Measurements from ENCODE around the gene MZT2B. TPM values are rescaled to one million over a fixed set of nuclear protein-coding genes. Genes with fewer than 3 reads are reported as not detected.
A peak's percentile ranks its signal among the peaks of the same experiment; 100 is the strongest.
"Not testable (repeated sequence)": the region's sequence is repeated elsewhere in the genome, so short reads cannot be mapped to it uniquely, and the experiment has no call there.

The MZT2B gene
- polyA plus RNA-seq, 1 donor, result 166 TPM

GRCh38 chr2:130174866-130175265 lies 7.2 kb upstream of the MZT2B start:
- not testable (repeated sequence) for DNase-seq; H3K4me1 ChIP-seq (ENCODE audit: control insufficient read depth, insufficient read depth, low read length); H3K27ac ChIP-seq (ENCODE audit: low read length); H3K9me3 ChIP-seq (ENCODE audit: control insufficient read depth, low read depth, low read length); H3K4me3 ChIP-seq (ENCODE audit: low read length); H3K27me3 ChIP-seq (ENCODE audit: control insufficient read depth, insufficient read depth, low read length)
- 80% methylated on average over 1 of the region's 5 CpGs for WGBS (ENCODE audit: insufficient coverage, low lambda C conversion rate)
- peaks cover 32% of the 10 kb centered on the region for H3K36me3 ChIP-seq (ENCODE audit: control insufficient read depth, insufficient read depth, low read length)

- peak in 1 of 2 donors; percentile 9 for DNase-seq
- Histone ChIP-seq H3K4me1 (ENCODE audit: control insufficient read depth, insufficient read depth, low read length) (peaks cover 20% of the 10 kb centered on the region), H3K4me3 (ENCODE audit: low read length) (peak overlapping the region; percentile 86), H3K27ac (ENCODE audit: low read length) (peak overlapping the region; percentile 68)
- H3K27me3 ChIP-seq (ENCODE audit: control insufficient read depth, insufficient read depth, low read length); H3K9me3 ChIP-seq (ENCODE audit: control insufficient read depth, low read depth, low read length); H3K36me3 ChIP-seq (ENCODE audit: control insufficient read depth, insufficient read depth, low read length): not testable (repeated sequence)
- WGBS (ENCODE audit: insufficient coverage, low lambda C conversion rate), result 20% methylated on average over 3 of the region's 38 CpGs
These were observed 1.4 kb upstream of the MZT2B start for GRCh38 chr2:130180404-130181324.

GRCh38 chr2:130181325-130181879 lies 660 bp upstream of the MZT2B start, which contains the start of gene SMPD4:
Gene SMPD4 (minus strand): TSS chr2:130181602. CDS start chr2:130176592, 5,010 bp downstream.
- Histone ChIP-seq H3K9me3 (ENCODE audit: control insufficient read depth, low read depth, low read length) (no peaks in the 10 kb centered on the region), H3K4me3 (ENCODE audit: low read length) (peak within 1 kb of the TSS; percentile 86)
- no CpG with 5 or more reads among the region's 55 CpGs for WGBS (ENCODE audit: insufficient coverage, low lambda C conversion rate)

GRCh38 chr2:130182826-130183511 lies 907 bp downstream of the MZT2B start:
- peak; percentile 5 to 39 for DNase-seq
- not testable (repeated sequence) for H3K36me3 ChIP-seq (ENCODE audit: control insufficient read depth, insufficient read depth, low read length); H3K27me3 ChIP-seq (ENCODE audit: control insufficient read depth, insufficient read depth, low read length); H3K9me3 ChIP-seq (ENCODE audit: control insufficient read depth, low read depth, low read length)
- H3K4me3 ChIP-seq (ENCODE audit: low read length), result peak overlapping the region; percentile 36
- H3K4me1 ChIP-seq (ENCODE audit: control insufficient read depth, insufficient read depth, low read length), result peaks cover 20% of the 10 kb centered on the region
- WGBS (ENCODE audit: insufficient coverage, low lambda C conversion rate), result no CpG with 5 or more reads among the region's 23 CpGs
- H3K27ac ChIP-seq (ENCODE audit: low read length), result peak overlapping the region; percentile 21

More at GRCh38 chr2:130181325-130181879, 660 bp upstream of the MZT2B start, which contains the start of gene SMPD4:
- H3K27me3 ChIP-seq (ENCODE audit: control insufficient read depth, insufficient read depth, low read length), result no peaks in the 10 kb centered on the region
- H3K36me3 ChIP-seq (ENCODE audit: control insufficient read depth, insufficient read depth, low read length), result peaks cover 4% of the 10 kb centered on the region
- peak; percentile 97 for DNase-seq
- H3K4me1 ChIP-seq (ENCODE audit: control insufficient read depth, insufficient read depth, low read length), result peaks cover 20% of the 10 kb centered on the region
- peak within 1 kb of the TSS; percentile 88 for H3K27ac ChIP-seq (ENCODE audit: low read length)

- no peaks in the 10 kb centered on the region for H3K9me3 ChIP-seq (ENCODE audit: control insufficient read depth, low read depth, low read length)
- H3K27ac ChIP-seq (ENCODE audit: low read length), result peak overlapping the region; percentile 38
- H3K4me3 ChIP-seq (ENCODE audit: low read length), result peak overlapping the region; percentile 36
- H3K4me1 ChIP-seq (ENCODE audit: control insufficient read depth, insufficient read depth, low read length), result peaks cover 20% of the 10 kb centered on the region
- peaks cover 3% of the 10 kb centered on the region for H3K36me3 ChIP-seq (ENCODE audit: control insufficient read depth, insufficient read depth, low read length)
- no CpG with 5 or more reads among the region's 26 CpGs for WGBS (ENCODE audit: insufficient coverage, low lambda C conversion rate)
- peak in 1 of 2 donors; percentile 46 for DNase-seq
- no peaks in the 10 kb centered on the region for H3K27me3 ChIP-seq (ENCODE audit: control insufficient read depth, insufficient read depth, low read length)
These were observed 1.7 kb downstream of the MZT2B start for GRCh38 chr2:130183512-130184373.

GRCh38 chr2:130185436-130185835 lies 3.4 kb downstream of the MZT2B start:
- DNase-seq, result no peak
- WGBS (ENCODE audit: insufficient coverage, low lambda C conversion rate), result no CpG with 5 or more reads among the region's 10 CpGs

GRCh38 chr2:130185896-130186295 lies 3.8 kb downstream of the MZT2B start:
- Histone ChIP-seq H3K36me3 (ENCODE audit: control insufficient read depth, insufficient read depth, low read length) (peaks cover 2% of the 10 kb centered on the region), H3K9me3 (ENCODE audit: control insufficient read depth, low read depth, low read length) (no peaks in the 10 kb centered on the region), H3K27me3 (ENCODE audit: control insufficient read depth, insufficient read depth, low read length) (no peaks in the 10 kb centered on the region), H3K4me1 (ENCODE audit: control insufficient read depth, insufficient read depth, low read length) (peaks cover 14% of the 10 kb centered on the region), H3K27ac (ENCODE audit: low read length) (no peak overlapping the region), H3K4me3 (ENCODE audit: low read length) (no peak overlapping the region)
- WGBS (ENCODE audit: insufficient coverage, low lambda C conversion rate), result no CpG with 5 or more reads among the region's 4 CpGs
- DNase-seq, result no peak

More at GRCh38 chr2:130185436-130185835, 3.4 kb downstream of the MZT2B start:
- H3K4me3 ChIP-seq (ENCODE audit: low read length), result no peak overlapping the region
- H3K36me3 ChIP-seq (ENCODE audit: control insufficient read depth, insufficient read depth, low read length), result peaks cover 2% of the 10 kb centered on the region
- H3K27ac ChIP-seq (ENCODE audit: low read length), result no peak overlapping the region
- peaks cover 15% of the 10 kb centered on the region for H3K4me1 ChIP-seq (ENCODE audit: control insufficient read depth, insufficient read depth, low read length)
- H3K27me3 ChIP-seq (ENCODE audit: control insufficient read depth, insufficient read depth, low read length), result no peaks in the 10 kb centered on the region
- H3K9me3 ChIP-seq (ENCODE audit: control insufficient read depth, low read depth, low read length), result no peaks in the 10 kb centered on the region

GRCh38 chr2:130186391-130186790 lies 4.3 kb downstream of the MZT2B start:
- Histone ChIP-seq H3K27me3 (ENCODE audit: control insufficient read depth, insufficient read depth, low read length) (no peaks in the 10 kb centered on the region), H3K4me1 (ENCODE audit: control insufficient read depth, insufficient read depth, low read length) (peaks cover 14% of the 10 kb centered on the region), H3K4me3 (ENCODE audit: low read length) (no peak overlapping the region), H3K9me3 (ENCODE audit: control insufficient read depth, low read depth, low read length) (no peaks in the 10 kb centered on the region), H3K36me3 (ENCODE audit: control insufficient read depth, insufficient read depth, low read length) (peaks cover 2% of the 10 kb centered on the region), H3K27ac (ENCODE audit: low read length) (no peak overlapping the region)
- WGBS (ENCODE audit: insufficient coverage, low lambda C conversion rate), result no CpG with 5 or more reads among the region's 5 CpGs
- no peak for DNase-seq

- WGBS (ENCODE audit: insufficient coverage, low lambda C conversion rate), result no CpG with 5 or more reads among the region's 8 CpGs
- Histone ChIP-seq H3K4me3 (ENCODE audit: low read length) (no peak overlapping the region), H3K4me1 (ENCODE audit: control insufficient read depth, insufficient read depth, low read length) (peaks cover 14% of the 10 kb centered on the region), H3K36me3 (ENCODE audit: control insufficient read depth, insufficient read depth, low read length) (peaks cover 2% of the 10 kb centered on the region), H3K27me3 (ENCODE audit: control insufficient read depth, insufficient read depth, low read length) (no peaks in the 10 kb centered on the region), H3K27ac (ENCODE audit: low read length) (no peak overlapping the region), H3K9me3 (ENCODE audit: control insufficient read depth, low read depth, low read length) (no peaks in the 10 kb centered on the region)
- no peak for DNase-seq
These were observed 5.2 kb downstream of the MZT2B start for GRCh38 chr2:130187268-130187667.

Data from large intestine (tissue), 3 donors.